ENCODE measurements around the gene RANGRF. TPM values are rescaled to one million over a fixed set of nuclear protein-coding genes. Genes with fewer than 3 reads are reported as not detected.

The RANGRF gene, protein sequence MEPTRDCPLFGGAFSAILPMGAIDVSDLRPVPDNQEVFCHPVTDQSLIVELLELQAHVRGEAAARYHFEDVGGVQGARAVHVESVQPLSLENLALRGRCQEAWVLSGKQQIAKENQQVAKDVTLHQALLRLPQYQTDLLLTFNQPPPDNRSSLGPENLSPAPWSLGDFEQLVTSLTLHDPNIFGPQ
- polyA plus RNA-seq (2012; ENCODE audit: insufficient read length, low read depth), result 96.1 TPM

DNA sequence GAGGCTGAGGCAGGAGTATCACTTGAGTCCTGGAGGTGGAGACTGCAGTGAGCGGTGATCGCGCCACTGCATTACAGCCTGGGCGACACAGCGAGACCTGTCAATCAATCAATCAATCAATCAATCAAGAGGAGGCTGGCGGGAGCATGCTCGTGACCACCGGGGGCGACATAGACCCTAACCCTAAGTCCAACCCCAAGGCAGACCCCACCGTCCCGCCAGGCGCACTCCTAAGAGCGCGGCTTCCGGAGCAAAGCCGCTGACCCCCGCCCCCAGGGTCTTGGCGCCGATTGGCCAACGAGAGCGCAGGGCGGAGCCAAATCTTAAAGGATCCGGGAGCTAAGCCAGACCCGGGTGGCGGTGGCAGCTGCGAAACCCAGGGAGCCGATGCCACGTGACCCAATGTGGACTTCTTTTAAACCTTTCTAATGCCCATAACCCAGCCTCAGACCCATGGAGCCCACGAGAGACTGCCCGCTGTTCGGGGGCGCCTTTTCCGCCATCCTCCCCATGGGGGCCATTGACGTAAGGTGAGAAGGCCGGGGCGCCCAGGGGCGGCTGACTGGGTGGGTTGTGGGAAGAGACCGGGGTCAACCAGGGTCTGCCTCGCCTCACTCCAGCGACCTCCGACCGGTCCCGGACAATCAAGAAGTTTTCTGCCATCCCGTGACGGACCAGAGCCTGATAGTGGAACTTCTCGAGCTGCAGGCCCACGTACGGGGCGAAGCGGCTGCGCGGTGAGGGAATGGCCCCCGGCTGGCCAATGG, at the start of gene RANGRF:
RANGRF (plus strand) TSS at position 335 of the 767 bp plus-strand sequence; CDS start at position 454, 119 bp downstream.
- peak; percentile 10; the same call in 1 of the 2 replicates for TF ChIP-seq TAF1 (IDR thresholded peaks at IDR 0.05; ENCODE audit: borderline replicate concordance, insufficient read depth, low read length)
- TF ChIP-seq SIN3A (IDR thresholded peaks at IDR 0.05; ENCODE audit: borderline replicate concordance, insufficient read depth, low read length), result peak; percentile 40; the same call in 1 of the 2 replicates
- peak; percentile 82 for TF ChIP-seq POLR2AphosphoS5 (IDR thresholded peaks at IDR 0.05; ENCODE audit: low read depth, low read length)
- no peak for TF ChIP-seq REST (IDR thresholded peaks at IDR 0.05; ENCODE audit: insufficient read depth in 1 of 2, low read depth in 2 of 2, low read length in 2 of 2)
- TF ChIP-seq FOXP2 (optimal IDR thresholded peaks at IDR 0.05; ENCODE audit: borderline replicate concordance, extremely low read depth, extremely low read length, insufficient read depth), result peak; percentile 19

DNA sequence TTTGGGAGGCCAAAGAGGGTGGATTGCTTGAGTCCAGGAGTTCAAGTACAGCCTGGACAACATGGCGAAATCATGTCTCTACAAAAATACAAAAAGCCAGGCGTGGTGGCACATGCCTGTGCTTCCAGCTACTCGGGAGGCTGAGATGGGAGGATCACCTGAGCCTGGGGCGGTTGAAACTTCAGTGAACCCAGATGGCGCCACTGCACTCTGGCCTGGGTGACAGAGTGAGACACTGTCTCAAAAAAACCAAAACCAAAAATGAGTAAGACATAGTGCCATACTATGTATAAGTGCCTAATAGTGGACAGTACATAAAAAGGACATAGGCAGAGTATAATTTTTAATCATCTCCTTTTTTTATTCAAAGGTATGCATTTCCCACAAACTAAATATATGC, 44.6 kb upstream of the RANGRF start:
- no peak for TF ChIP-seq POLR2AphosphoS5 (IDR thresholded peaks at IDR 0.05; ENCODE audit: low read depth, low read length)
- no peak for TF ChIP-seq FOXP2 (optimal IDR thresholded peaks at IDR 0.05; ENCODE audit: borderline replicate concordance, extremely low read depth, extremely low read length, insufficient read depth)
- no peak for TF ChIP-seq TAF1 (IDR thresholded peaks at IDR 0.05; ENCODE audit: borderline replicate concordance, insufficient read depth, low read length)
- TF ChIP-seq REST (IDR thresholded peaks at IDR 0.05; ENCODE audit: insufficient read depth in 1 of 2, low read depth in 2 of 2, low read length in 2 of 2), result no peak
- no peak for TF ChIP-seq SIN3A (IDR thresholded peaks at IDR 0.05; ENCODE audit: borderline replicate concordance, insufficient read depth, low read length)

- TF ChIP-seq POLR2AphosphoS5 (IDR thresholded peaks at IDR 0.05; ENCODE audit: low read depth, low read length) (no peak), FOXP2 (optimal IDR thresholded peaks at IDR 0.05; ENCODE audit: borderline replicate concordance, extremely low read depth, extremely low read length, insufficient read depth) (no peak), TAF1 (IDR thresholded peaks at IDR 0.05; ENCODE audit: borderline replicate concordance, insufficient read depth, low read length) (no peak)
Measured at GRCh38 chr17:8244768-8245167, 43.7 kb upstream of the RANGRF start.

DNA sequence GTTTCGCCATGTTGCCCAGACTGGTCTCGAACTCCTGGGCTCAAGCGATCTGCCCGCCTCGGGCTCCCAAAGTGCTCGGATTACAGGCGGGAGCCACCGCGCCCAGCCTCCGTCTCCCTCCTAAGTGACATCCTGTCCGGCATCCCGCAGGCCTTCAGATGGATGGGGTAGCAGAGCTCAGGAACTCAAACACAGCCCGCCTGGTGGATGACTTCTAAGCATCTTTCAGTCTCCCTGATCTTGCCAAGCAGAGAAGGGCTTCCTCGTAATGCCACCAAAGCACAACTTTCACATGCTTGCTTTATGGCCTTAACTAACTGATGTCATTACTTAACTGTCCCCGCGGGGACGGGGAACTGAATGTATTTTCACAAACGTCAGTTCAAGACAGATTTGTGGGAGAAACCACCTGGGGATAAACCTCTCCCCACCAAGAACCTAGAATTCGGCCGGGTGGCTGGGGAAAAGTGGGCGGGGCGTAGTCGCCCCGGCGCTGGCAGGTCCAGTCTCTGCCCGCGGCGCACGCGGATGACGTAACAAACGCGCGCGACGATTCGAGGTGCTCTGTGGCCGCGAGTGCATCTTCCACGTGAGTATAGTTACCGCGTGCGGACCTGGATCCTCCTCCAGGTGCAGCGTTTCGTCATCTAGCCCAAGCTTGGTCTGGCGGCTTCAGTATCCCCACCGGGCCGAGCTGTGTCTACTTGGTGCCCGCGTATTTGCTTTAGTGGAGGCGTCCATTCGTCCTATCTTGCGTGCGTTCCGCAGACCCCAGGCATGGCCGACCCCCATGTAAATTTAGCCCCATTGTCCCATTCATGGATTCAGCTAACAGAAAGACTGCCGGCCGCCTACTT, 39.5 kb upstream of the RANGRF start, which contains the start of gene PFAS:
PFAS (plus strand) TSS at position 539 of the 857 bp plus-strand sequence. CDS start 4,649 bp downstream, outside the sequence.
- TF ChIP-seq POLR2AphosphoS5 (IDR thresholded peaks at IDR 0.05; ENCODE audit: low read depth, low read length) (peak; percentile 92), SIN3A (IDR thresholded peaks at IDR 0.05; ENCODE audit: borderline replicate concordance, insufficient read depth, low read length) (peak; percentile 95), REST (IDR thresholded peaks at IDR 0.05; ENCODE audit: insufficient read depth in 1 of 2, low read depth in 2 of 2, low read length in 2 of 2) (peak in 1 of 2 experiments; percentile 6; a peak in 1 of 4 replicates), TAF1 (IDR thresholded peaks at IDR 0.05; ENCODE audit: borderline replicate concordance, insufficient read depth, low read length) (peak; percentile 65; the same call in 1 of the 2 replicates), FOXP2 (optimal IDR thresholded peaks at IDR 0.05; ENCODE audit: borderline replicate concordance, extremely low read depth, extremely low read length, insufficient read depth) (peak; percentile 89)
